NCI-H2107 (cell line): Measurements from ENCODE around the gene ATG4B.

Experiments used
- DNase-seq: peaks from one replicate; lab custom pipeline; 2025; lab: John Stamatoyannopoulos, UW

ATG4B gene

GRCh38 chr2:241613017-241613780 lies 24.3 kb upstream of the ATG4B start:
- no peak for DNase-seq

GRCh38 chr2:241615041-241615440 lies 22.5 kb upstream of the ATG4B start:
- DNase-seq = no peak

GRCh38 chr2:241615522-241616052 lies 21.9 kb upstream of the ATG4B start:
- no peak for DNase-seq

- no peak for DNase-seq
Observed at GRCh38 chr2:241616168-241617125, 21.0 kb upstream of the ATG4B start.

- DNase-seq = no peak
Observed at GRCh38 chr2:241617431-241618154, 19.9 kb upstream of the ATG4B start.

- no peak for DNase-seq
Observed at GRCh38 chr2:241618296-241618805, 19.1 kb upstream of the ATG4B start.

- no peak for DNase-seq
Observed at GRCh38 chr2:241618829-241619228, 18.7 kb upstream of the ATG4B start.

GRCh38 chr2:241619597-241620418 lies 17.7 kb upstream of the ATG4B start:
- DNase-seq = no peak

- no peak for DNase-seq
Observed at GRCh38 chr2:241620419-241620769, 17.1 kb upstream of the ATG4B start.

GRCh38 chr2:241627675-241628074 lies 9.8 kb upstream of the ATG4B start:
- DNase-seq = no peak

GRCh38 chr2:241629762-241630435 lies 7.6 kb upstream of the ATG4B start:
- DNase-seq = no peak

- no peak for DNase-seq
Observed at GRCh38 chr2:241632478-241633325, 4.8 kb upstream of the ATG4B start.

- no peak for DNase-seq
Observed at GRCh38 chr2:241633561-241633960, 3.9 kb upstream of the ATG4B start.

GRCh38 chr2:241635756-241636155 lies 1.7 kb upstream of the ATG4B start:
- DNase-seq = no peak

- no peak for DNase-seq
Observed at GRCh38 chr2:241636182-241637017, 1.1 kb upstream of the ATG4B start.

GRCh38 chr2:241637795-241638660 lies 535 bp downstream of the ATG4B start:
- no peak for DNase-seq

- no peak for DNase-seq
Observed at GRCh38 chr2:241638940-241639339, 1.4 kb downstream of the ATG4B start.

- no peak for DNase-seq
Observed at GRCh38 chr2:241639385-241639784, 1.9 kb downstream of the ATG4B start.
